Tibial nerve (tissue), 4 donors: ENCODE results near the gene TRDMT1.

Experiments used
- CTCF ChIP-seq, 5 experiments: fragments of 200-600 bp in 3 of 5; fragments of 450-650 bp in 2 of 5; sonication (generic) in 3 of 5; IDR thresholded peaks; one replicate each; pipeline ENCODE4 v1.5.1; 2016 to 2019; ENCODE audit warnings: antibody characterized with exemption in 5 of 5, mild to moderate bottlenecking in 3 of 5, moderate library complexity in 2 of 5
- EP300 ChIP-seq, 2 donors: sonication (generic); formaldehyde crosslinking; IDR thresholded peaks; one replicate each; pipeline ENCODE4 v1.6.1; 2017; ENCODE audit warnings: antibody characterized with exemption in 2 of 2, mild to moderate bottlenecking in 1 of 2
- POLR2A ChIP-seq, 2 donors: fragments of 450-650 bp; IDR thresholded peaks; one replicate each; pipeline ENCODE4 v1.6.1; 2017; ENCODE audit warnings: antibody characterized with exemption in 2 of 2, mild to moderate bottlenecking in 2 of 2, moderate library complexity in 2 of 2

- TF ChIP-seq CTCF (IDR thresholded peaks at IDR 0.05), result no peak
- no peak for TF ChIP-seq POLR2A (IDR thresholded peaks at IDR 0.05)
- no peak for TF ChIP-seq EP300 (IDR thresholded peaks at IDR 0.05)
Measured at GRCh38 chr10:17100586-17100985, 100.9 kb downstream of the TRDMT1 start.
